Panc1 (cell line): ENCODE results near the gene ALDH3A1.

Source experiments
- CTCF ChIP-seq: fragments of 450-650 bp; IDR thresholded peaks from 2 replicates; pipeline ENCODE4 v1.5.1; 2017; ENCODE audit warnings: mild to moderate bottlenecking
- POLR2AphosphoS5 ChIP-seq: IDR thresholded peaks from 2 replicates; pipeline ENCODE4 v1.6.1; 2012; ENCODE audit warnings: mild to moderate bottlenecking, low read depth, low read length, moderate library complexity
- SIN3A ChIP-seq: IDR thresholded peaks from 2 replicates; pipeline ENCODE4 v1.6.1; 2012; ENCODE audit warnings: low read depth, mild to moderate bottlenecking, low read length, moderate library complexity, borderline replicate concordance; ENCODE audit not compliant: insufficient read depth
- TCF7L2 ChIP-seq: IDR thresholded peaks from 2 replicates; pipeline ENCODE4 v1.6.1; 2011; ENCODE audit warnings: mild to moderate bottlenecking, low read depth, low read length, inconsistent platforms
- TF ChIP-seq, protein P1 (sequence below), 2 experiments: IDR thresholded peaks; 2 replicates each; pipeline ENCODE4 v1.6.1; 2011 to 2012; ENCODE audit warnings: low read depth in 2 of 2, control low read depth in 1 of 2, low read length in 1 of 2, mild to moderate bottlenecking in 1 of 2, moderate library complexity in 1 of 2; ENCODE audit not compliant: insufficient read depth in 1 of 2

DNA sequence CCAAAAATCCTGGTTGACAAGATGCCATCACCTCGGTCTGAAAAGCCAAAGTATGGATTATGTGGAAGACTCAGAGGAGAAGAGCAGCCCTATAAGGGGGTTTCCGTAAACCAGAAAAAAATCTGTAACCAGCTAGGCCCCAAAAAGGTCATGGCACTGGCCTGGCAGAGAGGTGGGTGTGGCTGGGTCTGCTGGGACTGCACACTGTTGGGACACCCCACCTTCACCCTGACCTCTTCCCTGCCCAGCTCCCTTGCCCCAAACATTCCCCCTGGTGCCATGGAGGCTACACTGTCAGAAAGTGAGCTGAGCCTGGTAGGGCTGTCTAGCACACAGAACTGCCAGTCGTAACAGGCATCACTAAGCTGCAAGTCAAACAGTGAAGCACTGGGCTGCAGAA is 38.3 kb downstream of the ALDH3A1 start:
- no peak for TF ChIP-seq CTCF
- TF ChIP-seq, protein P1, sequence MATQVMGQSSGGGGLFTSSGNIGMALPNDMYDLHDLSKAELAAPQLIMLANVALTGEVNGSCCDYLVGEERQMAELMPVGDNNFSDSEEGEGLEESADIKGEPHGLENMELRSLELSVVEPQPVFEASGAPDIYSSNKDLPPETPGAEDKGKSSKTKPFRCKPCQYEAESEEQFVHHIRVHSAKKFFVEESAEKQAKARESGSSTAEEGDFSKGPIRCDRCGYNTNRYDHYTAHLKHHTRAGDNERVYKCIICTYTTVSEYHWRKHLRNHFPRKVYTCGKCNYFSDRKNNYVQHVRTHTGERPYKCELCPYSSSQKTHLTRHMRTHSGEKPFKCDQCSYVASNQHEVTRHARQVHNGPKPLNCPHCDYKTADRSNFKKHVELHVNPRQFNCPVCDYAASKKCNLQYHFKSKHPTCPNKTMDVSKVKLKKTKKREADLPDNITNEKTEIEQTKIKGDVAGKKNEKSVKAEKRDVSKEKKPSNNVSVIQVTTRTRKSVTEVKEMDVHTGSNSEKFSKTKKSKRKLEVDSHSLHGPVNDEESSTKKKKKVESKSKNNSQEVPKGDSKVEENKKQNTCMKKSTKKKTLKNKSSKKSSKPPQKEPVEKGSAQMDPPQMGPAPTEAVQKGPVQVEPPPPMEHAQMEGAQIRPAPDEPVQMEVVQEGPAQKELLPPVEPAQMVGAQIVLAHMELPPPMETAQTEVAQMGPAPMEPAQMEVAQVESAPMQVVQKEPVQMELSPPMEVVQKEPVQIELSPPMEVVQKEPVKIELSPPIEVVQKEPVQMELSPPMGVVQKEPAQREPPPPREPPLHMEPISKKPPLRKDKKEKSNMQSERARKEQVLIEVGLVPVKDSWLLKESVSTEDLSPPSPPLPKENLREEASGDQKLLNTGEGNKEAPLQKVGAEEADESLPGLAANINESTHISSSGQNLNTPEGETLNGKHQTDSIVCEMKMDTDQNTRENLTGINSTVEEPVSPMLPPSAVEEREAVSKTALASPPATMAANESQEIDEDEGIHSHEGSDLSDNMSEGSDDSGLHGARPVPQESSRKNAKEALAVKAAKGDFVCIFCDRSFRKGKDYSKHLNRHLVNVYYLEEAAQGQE (IDR thresholded peaks at IDR 0.05; ENCODE audit: insufficient read depth in 1 of 2, low read depth in 2 of 2, low read length in 1 of 2): no peak
- no peak for TF ChIP-seq POLR2AphosphoS5
- no peak for TF ChIP-seq SIN3A
- no peak for TF ChIP-seq TCF7L2
